GM19372 (cell line): Measurements from ENCODE around the gene AAK1.
"Not testable (repeated sequence)": the region's sequence is repeated elsewhere in the genome, so short reads cannot be mapped to it uniquely, and the experiment has no call there.

ENCODE experiments used
- ATAC-seq: cut with Tn5 transposase; IDR thresholded peaks from one replicate; pipeline ENCODE4 v1.9.1; 2021; ENCODE audit warnings: mild to moderate bottlenecking, low read depth, moderate library complexity; ENCODE audit not compliant: unreplicated experiment

AAK1 gene

GRCh38 chr2:69628325-69629021 lies 15.1 kb downstream of the AAK1 start:
- no peak for ATAC-seq

- no peak for ATAC-seq
Observed at GRCh38 chr2:69625078-69625795, 18.3 kb downstream of the AAK1 start.

- ATAC-seq: no peak
Observed at GRCh38 chr2:69624611-69625010, 18.9 kb downstream of the AAK1 start.

DNA sequence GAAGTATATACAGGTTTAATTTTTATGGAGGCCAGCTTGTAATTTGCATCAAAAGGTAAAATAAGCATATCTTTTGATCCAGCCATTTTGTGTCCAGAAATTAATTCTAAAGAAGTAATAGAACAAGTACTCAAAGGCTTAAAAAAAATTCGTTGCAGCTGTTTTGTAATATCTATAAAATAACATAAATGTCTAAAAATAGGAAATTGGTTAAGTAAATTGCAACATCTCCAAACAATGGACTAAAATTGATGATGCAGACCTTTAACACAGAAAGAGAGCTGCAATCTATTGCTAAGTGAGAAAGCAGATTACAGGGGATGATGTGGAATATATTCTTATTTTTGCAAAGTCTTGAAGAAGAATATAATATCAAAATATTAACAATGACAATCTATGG lies 19.4 kb downstream of the AAK1 start:
- no peak for ATAC-seq

DNA sequence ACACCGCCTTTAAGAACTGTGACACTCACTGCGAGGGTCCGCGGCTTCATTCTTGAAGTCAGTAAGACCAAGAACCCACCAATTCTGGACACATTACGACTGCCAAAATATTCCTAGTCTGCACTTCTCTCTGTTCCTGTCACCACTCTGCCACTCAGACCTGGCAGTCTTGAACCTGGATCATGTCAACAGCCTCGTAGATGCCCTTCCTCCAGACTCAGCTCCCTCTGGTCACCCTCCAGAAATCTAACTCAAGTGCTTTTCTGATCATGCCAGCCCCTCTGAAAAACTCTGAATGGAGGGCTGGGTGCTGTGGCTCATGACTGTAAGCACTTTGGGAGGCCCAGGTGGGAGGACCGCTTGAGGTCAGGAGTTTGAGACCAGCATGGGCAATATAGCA lies 20.3 kb downstream of the AAK1 start:
- ATAC-seq: no peak

GRCh38 chr2:69622805-69623204 lies 20.7 kb downstream of the AAK1 start:
- not testable (repeated sequence) for ATAC-seq

DNA sequence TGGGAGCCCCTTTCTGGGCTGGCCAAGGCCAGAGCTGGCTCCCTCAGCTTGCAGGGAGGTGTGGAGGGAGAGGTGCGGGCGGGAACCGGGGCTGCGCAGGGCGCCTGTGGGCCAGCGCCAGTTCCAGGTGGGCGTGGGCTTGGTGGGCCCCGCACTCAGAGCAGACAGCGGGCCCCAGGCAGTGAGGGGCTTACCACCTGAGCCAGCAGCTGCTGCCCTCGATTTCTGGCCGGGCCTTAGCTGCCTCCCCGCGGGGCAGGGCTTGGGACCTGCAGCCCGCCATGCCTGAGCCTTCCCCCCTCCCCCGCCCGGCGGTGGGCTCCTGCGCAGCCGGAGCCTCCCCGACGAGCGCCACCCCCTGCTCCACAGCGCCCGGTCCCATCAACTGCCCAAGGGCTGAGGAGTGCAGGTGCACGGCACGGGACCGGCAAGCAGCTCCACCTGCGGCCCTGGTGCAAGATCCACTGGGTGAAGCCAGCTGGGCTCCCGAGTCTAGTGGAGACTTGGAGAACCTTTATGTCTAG lies 21.5 kb downstream of the AAK1 start:
- not testable (repeated sequence) for ATAC-seq

- no peak for ATAC-seq
Observed at GRCh38 chr2:69621440-69621839, 22.1 kb downstream of the AAK1 start.

DNA sequence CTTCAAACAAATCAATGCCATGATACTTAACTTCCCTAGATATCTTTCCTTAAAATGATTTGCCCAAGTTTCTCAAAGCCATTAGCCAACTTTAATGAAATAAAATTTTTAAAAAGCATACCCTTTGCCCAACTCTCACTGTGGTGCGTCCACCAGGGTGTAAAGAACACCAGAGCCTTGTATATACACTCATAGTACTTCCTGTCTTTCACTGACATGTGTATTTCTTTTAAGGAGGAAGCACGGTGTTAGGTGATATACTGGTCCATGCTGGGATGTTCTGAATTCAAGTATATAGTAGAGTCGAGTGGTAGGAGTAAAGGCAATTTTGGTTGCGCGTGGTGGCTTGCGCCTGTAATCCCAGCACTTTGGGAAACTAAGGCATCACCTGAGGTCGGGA lies 22.7 kb downstream of the AAK1 start:
- ATAC-seq: no peak

- no peak for ATAC-seq
Observed at GRCh38 chr2:69619725-69620124, 23.8 kb downstream of the AAK1 start.

GRCh38 chr2:69618362-69618761 lies 25.2 kb downstream of the AAK1 start:
- ATAC-seq: no peak

DNA sequence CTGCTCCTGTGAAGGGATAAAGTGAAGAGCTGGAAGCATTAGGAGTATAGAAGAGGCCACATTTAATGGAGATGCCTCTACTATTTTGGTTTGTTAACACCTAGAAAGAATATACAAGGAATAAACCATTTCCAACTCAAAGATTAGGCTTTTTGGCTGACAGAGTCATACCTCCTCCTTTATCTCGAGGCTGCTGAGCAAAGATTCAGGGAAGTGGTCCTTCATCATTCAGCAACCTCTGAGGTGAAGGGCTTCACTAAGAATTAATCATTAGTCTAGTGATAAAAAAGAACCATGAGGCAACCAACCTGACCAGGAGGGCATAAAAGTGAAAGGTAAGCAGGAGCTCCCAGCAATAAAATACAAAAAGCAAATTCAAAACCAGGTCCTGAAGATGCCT lies 25.8 kb downstream of the AAK1 start:
- no peak for ATAC-seq

- no peak for ATAC-seq
Observed at GRCh38 chr2:69616755-69617154, 26.8 kb downstream of the AAK1 start.

DNA sequence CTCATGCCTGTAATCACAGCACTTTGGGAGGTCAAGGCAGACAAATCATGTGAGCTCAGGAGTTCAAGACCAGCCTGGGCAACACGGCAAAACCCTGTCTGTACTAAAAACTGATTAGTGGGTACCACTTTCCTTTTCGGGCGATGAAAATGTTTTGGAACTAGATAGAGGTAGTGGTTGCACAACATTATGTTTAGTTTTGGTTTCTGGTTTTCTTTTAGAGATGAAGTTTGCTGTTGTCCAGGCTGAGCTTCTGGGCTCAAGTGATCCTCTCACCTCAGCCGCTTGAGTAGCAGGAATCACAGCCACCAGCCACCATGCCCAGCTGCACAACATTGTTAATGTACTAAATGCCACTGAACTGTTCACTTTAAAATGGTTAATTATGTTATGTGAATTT lies 27.6 kb downstream of the AAK1 start:
- ATAC-seq: no peak

- ATAC-seq: no peak
Observed at GRCh38 chr2:69615078-69615625, 28.4 kb downstream of the AAK1 start.

DNA sequence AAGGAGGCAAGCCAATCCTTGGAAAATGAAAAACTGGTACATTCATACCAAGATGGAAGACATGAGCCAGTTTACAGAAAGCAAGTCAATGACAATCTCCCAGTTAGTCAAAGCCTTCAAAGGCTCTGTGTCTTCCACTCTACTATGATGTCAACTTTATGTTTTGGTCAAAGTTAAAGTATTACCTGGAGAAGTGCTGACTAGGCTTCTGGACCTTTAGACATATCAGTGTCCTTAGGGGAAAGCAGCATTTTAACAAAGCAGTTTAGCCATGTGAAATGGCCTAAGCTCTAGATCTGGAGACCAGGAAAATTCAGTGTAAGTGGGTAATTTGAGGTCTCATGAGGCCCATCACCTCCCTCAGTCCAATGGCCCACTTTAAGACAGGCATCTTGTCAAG lies 30.8 kb downstream of the AAK1 start:
- ATAC-seq: no peak

- no peak for ATAC-seq
Observed at GRCh38 chr2:69612200-69612599, 31.3 kb downstream of the AAK1 start.

DNA sequence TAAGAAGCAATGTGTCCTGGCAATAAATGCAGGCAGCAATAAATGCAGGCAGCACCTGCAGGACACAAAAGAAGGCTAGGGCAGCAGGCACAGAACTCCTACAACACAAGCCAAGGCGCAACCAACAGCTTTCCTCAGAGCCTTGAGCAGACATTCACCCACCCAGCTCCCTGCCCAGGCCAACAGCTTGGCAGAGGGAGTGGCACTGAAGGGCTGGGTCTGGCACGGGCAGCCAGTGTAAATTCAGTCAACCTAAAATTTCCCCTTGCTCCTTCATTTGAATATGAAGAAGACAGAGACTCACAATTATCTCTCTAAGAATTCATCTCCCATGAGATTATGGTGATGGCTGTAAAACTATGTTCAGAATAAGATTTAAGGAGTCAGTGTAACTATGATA lies 35.4 kb downstream of the AAK1 start:
- ATAC-seq: no peak

DNA sequence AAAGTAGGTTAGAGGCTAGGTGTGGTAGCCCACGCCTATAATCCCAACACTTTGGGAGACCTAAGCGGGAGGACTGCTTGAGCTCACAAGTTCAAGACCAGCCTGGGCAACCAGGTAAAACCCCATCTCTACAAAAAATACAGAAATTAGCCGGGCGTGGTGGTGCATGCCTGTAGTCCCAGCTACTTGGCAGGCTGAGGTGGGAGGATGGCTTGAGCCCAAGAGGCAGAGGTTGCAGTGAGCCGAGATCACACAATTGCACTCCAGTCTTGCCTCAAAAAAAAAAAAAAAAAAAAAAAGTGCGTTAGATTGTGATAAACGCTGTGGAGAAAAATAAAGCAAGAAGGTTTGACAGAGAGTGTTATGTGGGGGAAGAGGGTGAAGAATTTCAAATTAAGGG lies 36.8 kb downstream of the AAK1 start:
- ATAC-seq: not testable (repeated sequence)

DNA sequence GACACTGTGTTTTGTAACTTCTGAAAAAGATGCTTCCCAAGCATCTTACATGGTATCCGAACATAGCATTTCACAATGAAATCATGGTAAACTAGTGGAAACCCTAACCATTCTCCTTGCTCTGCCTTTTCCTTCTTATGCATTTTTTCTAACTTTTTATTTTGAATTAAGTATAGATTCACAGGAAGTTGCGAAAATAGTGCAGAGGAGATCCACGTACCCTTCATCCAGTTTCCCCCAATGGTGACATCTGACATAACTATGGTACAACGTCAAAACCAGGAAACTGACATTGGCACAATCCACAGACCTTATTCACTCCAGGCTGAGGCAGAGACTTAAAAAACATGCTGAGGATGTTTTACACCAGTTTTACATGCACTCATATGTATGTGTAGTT lies 38.3 kb downstream of the AAK1 start:
- ATAC-seq: no peak

- ATAC-seq: no peak
Observed at GRCh38 chr2:69604836-69605235, 38.7 kb downstream of the AAK1 start.
